Endothelial cell of umbilical vein (primary cell): ENCODE data around the gene CDH23. TPM values are rescaled to one million over a fixed set of nuclear protein-coding genes. Genes with fewer than 3 reads are reported as not detected.

ENCODE experiments used
- BruUV-seq: library from RNA; stranded (reverse); fragments of 400-500 nt; replicated peaks from 2 replicates; lab custom pipeline; 2021; lab: Mats Ljungman, UMichigan
- CTCF ChIA-PET: fragments of 300-600, 350-600 bp; sonication (Branson Sonifier 250); formaldehyde crosslinking; loops from one replicate; lab custom pipeline; 2021; ENCODE audit warnings: antibody characterized with exemption, inconsistent platforms; lab: Charles Lee
- POLR2A ChIA-PET: fragments of 300-600, 350-600 bp; sonication (Branson Sonifier 250); formaldehyde crosslinking; loops from one replicate; lab custom pipeline; 2021; ENCODE audit warnings: antibody characterized with exemption, inconsistent platforms; lab: Charles Lee
- DNase-seq: peaks from one replicate; pipeline ENCODE4 v3.0.0-alpha.2; 2011; ENCODE audit warnings: low read depth, low spot score
- FAIRE-seq: peaks from 2 replicates; lab custom pipeline; 2011; peaks lifted over from hg19 to GRCh38; lab: Jason Lieb, UNC
- H2AFZ ChIP-seq: 2 replicates; pipeline ENCODE4 v1.6.0; 2012; ENCODE audit warnings: low read depth, low read length, control low read depth, inconsistent platforms
- H3K27ac ChIP-seq: 2 replicates; pipeline ENCODE4 v1.5.1; 2011; ENCODE audit warnings: low read depth, mild to moderate bottlenecking, control low read depth, low read length, moderate library complexity; ENCODE audit not compliant: insufficient read depth
- H3K27me3 ChIP-seq, 2 experiments: 2 replicates each; pipeline versions ENCODE4 v1.6.0 to v1.6.1; 2011; ENCODE audit warnings: low read length in 2 of 2, mixed read lengths in 1 of 2; ENCODE audit not compliant: control insufficient read depth in 2 of 2, insufficient read depth in 2 of 2
- H3K36me3 ChIP-seq, 2 experiments: 2 replicates in 1 of 2; 3 replicates in 1 of 2; pipeline ENCODE4 v1.5.1; 2011; ENCODE audit warnings: low read length in 2 of 2, mild to moderate bottlenecking in 1 of 2, moderate library complexity in 1 of 2; ENCODE audit not compliant: control insufficient read depth in 2 of 2, insufficient read depth in 2 of 2; ENCODE audit errors: extremely low read depth in 1 of 2
- H3K4me1 ChIP-seq: 3 replicates; pipeline ENCODE4 v1.5.1; 2011; ENCODE audit warnings: mild to moderate bottlenecking, low read length; ENCODE audit not compliant: control insufficient read depth, insufficient read depth; ENCODE audit errors: extremely low read depth
- H3K4me2 ChIP-seq: 2 replicates; pipeline ENCODE4 v1.6.1; 2011; ENCODE audit warnings: low read length, control low read depth, mixed read lengths; ENCODE audit not compliant: insufficient read depth
- H3K4me3 ChIP-seq, 3 experiments: fragments of 200-600 bp in 1 of 3; sonication (generic), shearing (Covaris generic) in 1 of 3; replicated peaks in 1 of 3; 2 replicates each; pipeline ENCODE4 v1.5.1; 2011 to 2016; ENCODE audit warnings: control low read depth in 3 of 3, low read length in 3 of 3, mild to moderate bottlenecking in 2 of 3, inconsistent platforms in 1 of 3, low read depth in 1 of 3, moderate library complexity in 1 of 3; ENCODE audit not compliant: insufficient read depth in 1 of 3
- H3K79me2 ChIP-seq: 2 replicates; pipeline ENCODE4 v1.6.0; 2012; ENCODE audit warnings: low read length, inconsistent platforms; ENCODE audit not compliant: control insufficient read depth, insufficient read depth
- H3K9ac ChIP-seq: replicated peaks from 2 replicates; pipeline ENCODE3; 2011; ENCODE audit warnings: low read length, control low read depth; ENCODE audit not compliant: insufficient read depth; ENCODE audit errors: extremely low read depth
- H3K9me1 ChIP-seq: replicated peaks from 3 replicates; pipeline ENCODE4 v1.6.0; 2011; ENCODE audit warnings: mild to moderate bottlenecking, low read length; ENCODE audit not compliant: control insufficient read depth, insufficient read depth; ENCODE audit errors: extremely low read depth
- H3K9me3 ChIP-seq: replicated peaks from 2 replicates; pipeline ENCODE4 v1.5.1; 2012; ENCODE audit warnings: low read length, inconsistent platforms; ENCODE audit not compliant: control insufficient read depth, insufficient read depth
- H4K20me1 ChIP-seq: replicated peaks from 2 replicates; pipeline ENCODE3; 2011; ENCODE audit warnings: mild to moderate bottlenecking, low read length; ENCODE audit not compliant: control insufficient read depth, insufficient read depth; ENCODE audit errors: extremely low read depth
- CTCF ChIP-seq, 2 donors: IDR thresholded peaks; 1 replicate in 1 of 2; 2 replicates in 1 of 2; pipeline ENCODE4 v1.5.1; 2011; ENCODE audit warnings: low read length in 2 of 2, mild to moderate bottlenecking in 2 of 2, moderate library complexity in 2 of 2, control low read depth in 1 of 2, inconsistent platforms in 1 of 2, low read depth in 1 of 2; ENCODE audit not compliant: insufficient read depth in 1 of 2; ENCODE audit errors: extremely low read depth in 1 of 2
- EZH2 ChIP-seq: IDR thresholded peaks from 2 replicates; pipeline ENCODE4 v1.6.1; 2012; ENCODE audit warnings: borderline replicate concordance, low read depth, mild to moderate bottlenecking, moderate library complexity, low read length, inconsistent platforms; ENCODE audit not compliant: severe bottlenecking
- FOS ChIP-seq: IDR thresholded peaks from 2 replicates; pipeline ENCODE4 v1.6.1; 2011; ENCODE audit warnings: mild to moderate bottlenecking, low read length, moderate library complexity, borderline replicate concordance; ENCODE audit not compliant: insufficient read depth
- GATA2 ChIP-seq: IDR thresholded peaks from 2 replicates; pipeline ENCODE4 v1.7.0; 2011; ENCODE audit warnings: low read depth, mild to moderate bottlenecking, moderate library complexity, mixed read lengths, low read length; ENCODE audit not compliant: insufficient read length, insufficient read depth
- JUN ChIP-seq: IDR thresholded peaks from 2 replicates; pipeline ENCODE4 v1.6.1; 2011; ENCODE audit warnings: borderline replicate concordance, low read depth; ENCODE audit not compliant: insufficient read length, insufficient read depth
- MAX ChIP-seq: IDR thresholded peaks from 2 replicates; pipeline ENCODE4 v1.6.1; 2011; ENCODE audit not compliant: insufficient read depth, insufficient read length
- MYC ChIP-seq: IDR thresholded peaks from one replicate; pipeline ENCODE4 v1.6.1; 2011; ENCODE audit warnings: mild to moderate bottlenecking, low read depth, low read length
- POLR2A ChIP-seq: IDR thresholded peaks from 2 replicates; pipeline ENCODE4 v1.6.1; 2012; ENCODE audit warnings: low read depth, mild to moderate bottlenecking, control low read depth, low read length
- POLR2AphosphoS5 ChIP-seq: IDR thresholded peaks from 2 replicates; pipeline ENCODE4 v1.6.1; 2012; ENCODE audit warnings: low read depth, mild to moderate bottlenecking, control low read depth, low read length, moderate library complexity; ENCODE audit not compliant: insufficient read depth
- dilution Hi-C: fragments of 300-500 bp; cut with MboI; formaldehyde crosslinking; loops from one replicate; pipeline ENCODE4 v1.15.0; 2019; ENCODE audit warnings: low sequenced_read_pairs; ENCODE audit not compliant: extremely low pct_ligation_motif_present
- intact Hi-C: fragments of 100-400 bp; cut with micrococcal nuclease; formaldehyde crosslinking; loops from one replicate; pipeline ENCODE4 v1.10.0; 2022
- polyA plus RNA-seq, 4 experiments: library from polyadenylated mRNA; depleted of rRNA in 3 of 4; stranded (reverse) in 3 of 4; unstranded in 1 of 4; fragments of >200 nt; gene quantifications; 2 replicates each; pipeline versions ENCODE4 v1.2.1 to v1.2.3, GENCODE V29; 2011 to 2012; ENCODE audit warnings: missing spikeins in 1 of 4
- total RNA-seq: library from RNA; stranded (reverse); gene quantifications from 2 replicates; pipeline ENCODE4 v1.2.3, GENCODE V29; 2021

The CDH23 gene
- total and polyA plus RNA-seq, 2 donors (not counting 3 experiments of a cell fraction or from before 2014, with no cell fraction given), result not detected

GRCh38 chr10:71537125-71537524, 140.4 kb downstream of the CDH23 start:
- Histone ChIP-seq H3K36me3 (no peaks in the 10 kb centered on the region), H3K27ac (no peak overlapping the region), H2AFZ (no peak overlapping the region), H3K9ac (no peak overlapping the region), H3K27me3 (peaks cover 0 to 8% of the 10 kb centered on the region in 2 experiments), H3K9me3 (no peaks in the 10 kb centered on the region), H3K79me2 (no peaks in the 10 kb centered on the region), H4K20me1 (no peaks in the 10 kb centered on the region), H3K4me2 (no peak overlapping the region), H3K9me1 (no peaks in the 10 kb centered on the region), H3K4me3 (no peak overlapping the region), H3K4me1 (no peaks in the 10 kb centered on the region)
- BruUV-seq, result no TSS peak
- FAIRE-seq (no peak), DNase-seq (no peak)
- intact Hi-C loops (no loop called here), dilution Hi-C loops (no loop called here)
- CTCF ChIA-PET, result no interaction called here
- POLR2A ChIA-PET, result no interaction called here
- no peak for TF ChIP-seq MYC
- TF ChIP-seq EZH2, result no peak

- ChIA-PET CTCF (no interaction called here), POLR2A (no interaction called here)
- Histone ChIP-seq H3K36me3 (no peaks in the 10 kb centered on the region), H3K4me3 (no peak overlapping the region), H3K27ac (no peak overlapping the region), H3K9ac (no peak overlapping the region), H3K9me1 (no peaks in the 10 kb centered on the region), H4K20me1 (no peaks in the 10 kb centered on the region), H3K79me2 (no peaks in the 10 kb centered on the region), H3K27me3 (peaks cover 0 to 8% of the 10 kb centered on the region in 2 experiments), H3K9me3 (no peaks in the 10 kb centered on the region), H3K4me2 (no peak overlapping the region), H2AFZ (no peak overlapping the region), H3K4me1 (no peaks in the 10 kb centered on the region)
- no peak for DNase-seq
- intact Hi-C loops (no loop called here), dilution Hi-C loops (no loop called here)
- no peak for FAIRE-seq
- TF ChIP-seq POLR2A (no peak), CTCF (IDR thresholded peaks at IDR 0.05; ENCODE audit: extremely low read depth in 1 of 2, insufficient read depth in 1 of 2, low read depth in 1 of 2, low read length in 2 of 2) (no peak), JUN (no peak), MYC (no peak), POLR2AphosphoS5 (no peak), FOS (no peak), MAX (no peak), GATA2 (no peak), EZH2 (no peak)
- no TSS peak for BruUV-seq
These were observed 141.0 kb downstream of the CDH23 start for GRCh38 chr10:71537681-71538080.
